SK-N-SH (cell line): ENCODE results near the gene CCDC188.

Experiments used
- CTCF ChIP-seq: fragments of 200-600 bp; sonication (generic); IDR thresholded peaks from 2 replicates; pipeline ENCODE4 v1.6.1; 2017; ENCODE audit warnings: antibody characterized with exemption, mild to moderate bottlenecking, moderate library complexity
- EP300 ChIP-seq, 2 experiments: IDR thresholded peaks; 2 replicates each; pipeline versions ENCODE4 v1.4.0 to v1.6.1; 2012; ENCODE audit warnings: borderline replicate concordance in 1 of 2, low read depth in 1 of 2, low read length in 1 of 2
- MAX ChIP-seq: IDR thresholded peaks from 2 replicates; pipeline ENCODE4 v1.4.0; 2012; ENCODE audit warnings: low read depth
- RCOR1 ChIP-seq: fragments of 150-350 bp; IDR thresholded peaks from 2 replicates; pipeline ENCODE4 v1.6.1; 2017; ENCODE audit warnings: antibody characterized with exemption, low read length
- REST ChIP-seq: IDR thresholded peaks from 2 replicates; pipeline ENCODE4 v1.6.1; 2012; ENCODE audit warnings: mild to moderate bottlenecking, low read depth, low read length, moderate library complexity
- SIN3A ChIP-seq: IDR thresholded peaks from 2 replicates; pipeline ENCODE4 v1.6.1; 2012; ENCODE audit warnings: low read depth, mild to moderate bottlenecking, low read length, moderate library complexity, borderline replicate concordance
- TCF12 ChIP-seq: IDR thresholded peaks from 2 replicates; pipeline ENCODE4 v1.4.0; 2012
- USF1 ChIP-seq: IDR thresholded peaks from 2 replicates; pipeline ENCODE4 v1.4.0; 2012; ENCODE audit warnings: low read depth, borderline replicate concordance
- YY1 ChIP-seq: IDR thresholded peaks from 2 replicates; pipeline ENCODE4 v1.4.0; 2012; ENCODE audit warnings: low read depth, mild to moderate bottlenecking

GRCh38 chr22:20156042-20156389 lies 5.2 kb upstream of the CCDC188 start:
- TF ChIP-seq USF1: no peak
- no peak for TF ChIP-seq MAX
- TF ChIP-seq CTCF: no peak
- TF ChIP-seq SIN3A: no peak
- no peak for TF ChIP-seq EP300 (IDR thresholded peaks at IDR 0.05; ENCODE audit: borderline replicate concordance in 1 of 2, low read depth in 1 of 2, low read length in 1 of 2)
- TF ChIP-seq RCOR1: no peak
- TF ChIP-seq YY1: no peak
- TF ChIP-seq REST: no peak
- no peak for TF ChIP-seq TCF12
